Measurements from ENCODE around the gene BUD13. TPM values are rescaled to one million over a fixed set of nuclear protein-coding genes. Genes with fewer than 3 reads are reported as not detected.
A peak's percentile ranks its signal among the peaks of the same experiment; 100 is the strongest.

BUD13 gene
- total and polyA plus RNA-seq, 2 of the 13 experiments (the other 11 are each of a cell fraction or from before 2014, with no cell fraction given), result 13.3 to 25.9 TPM

DNA sequence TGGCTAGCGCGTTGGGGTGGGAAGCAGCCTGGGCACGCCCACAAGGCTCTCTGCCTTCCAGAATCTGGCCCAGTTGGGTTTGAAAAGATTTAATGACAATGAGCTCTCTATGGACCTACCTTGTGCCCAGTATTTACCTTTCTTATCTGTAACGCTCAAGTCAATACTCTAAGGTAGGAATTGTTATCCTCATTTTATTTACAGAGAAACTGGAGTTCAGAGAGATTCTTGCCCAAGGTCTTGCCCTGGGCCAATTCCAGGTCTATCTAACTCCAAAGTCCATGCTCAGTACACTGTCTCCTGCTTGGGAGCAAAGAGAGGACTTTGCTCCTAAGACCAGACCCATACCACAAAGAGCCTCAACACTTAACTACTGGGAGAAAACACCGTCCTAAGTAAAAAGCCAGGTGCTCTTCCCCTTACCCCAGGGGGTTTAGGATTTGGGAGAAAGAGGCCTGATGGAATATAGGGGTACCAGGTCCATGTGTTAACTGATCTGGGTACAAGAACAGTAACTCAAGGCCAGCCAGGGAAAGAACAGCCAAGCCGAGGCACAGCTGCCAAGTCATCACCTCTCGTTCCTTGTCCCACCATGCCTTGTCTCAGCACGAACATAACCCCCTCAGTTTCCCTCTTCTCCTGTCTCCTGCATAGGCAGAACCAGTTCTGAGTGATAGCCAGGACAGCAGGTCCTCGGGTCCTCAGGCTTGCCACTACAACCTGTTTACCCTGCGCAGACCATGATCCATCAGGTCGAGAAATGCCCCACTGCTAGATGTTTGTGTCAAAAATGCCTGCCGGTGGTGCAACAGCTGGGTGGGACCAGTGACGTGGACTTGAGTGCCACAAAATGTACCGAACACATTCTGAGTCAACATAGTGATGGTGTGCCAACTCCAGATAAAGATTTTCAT lies 35.7 kb upstream of the BUD13 start (continued):
- peak; percentile 85; the same call in 1 of the 2 replicates for TF ChIP-seq IKZF5 (CRISPR knock-in tag; IDR thresholded peaks at IDR 0.05)
- TF ChIP-seq, protein P1, sequence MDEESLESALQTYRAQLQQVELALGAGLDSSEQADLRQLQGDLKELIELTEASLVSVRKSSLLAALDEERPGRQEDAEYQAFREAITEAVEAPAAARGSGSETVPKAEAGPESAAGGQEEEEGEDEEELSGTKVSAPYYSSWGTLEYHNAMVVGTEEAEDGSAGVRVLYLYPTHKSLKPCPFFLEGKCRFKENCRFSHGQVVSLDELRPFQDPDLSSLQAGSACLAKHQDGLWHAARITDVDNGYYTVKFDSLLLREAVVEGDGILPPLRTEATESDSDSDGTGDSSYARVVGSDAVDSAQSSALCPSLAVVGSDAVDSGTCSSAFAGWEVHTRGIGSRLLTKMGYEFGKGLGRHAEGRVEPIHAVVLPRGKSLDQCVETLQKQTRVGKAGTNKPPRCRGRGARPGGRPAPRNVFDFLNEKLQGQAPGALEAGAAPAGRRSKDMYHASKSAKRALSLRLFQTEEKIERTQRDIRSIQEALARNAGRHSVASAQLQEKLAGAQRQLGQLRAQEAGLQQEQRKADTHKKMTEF (CRISPR knock-in tag; IDR thresholded peaks at IDR 0.05), result peak; percentile 96
- TF ChIP-seq ZSCAN21 (CRISPR knock-in tag; IDR thresholded peaks at IDR 0.05; ENCODE audit: borderline replicate concordance), result no peak; the same call in 1 of the 2 replicates
- TF ChIP-seq WIZ (CRISPR knock-in tag; IDR thresholded peaks at IDR 0.05), result no peak
- 0 out of 2 replicates have a peak, but pooled peaks have one; percentile 6 for TF ChIP-seq ZNF224 (CRISPR knock-in tag; IDR thresholded peaks at IDR 0.05)
- TF ChIP-seq ZNF768 (CRISPR knock-in tag; IDR thresholded peaks at IDR 0.05), result no peak
- no peak for TF ChIP-seq RAD51 (IDR thresholded peaks at IDR 0.05; ENCODE audit: borderline replicate concordance)
- no peak for TF ChIP-seq ZNF354B (CRISPR knock-in tag; IDR thresholded peaks at IDR 0.05)
- TF ChIP-seq, protein P2, sequence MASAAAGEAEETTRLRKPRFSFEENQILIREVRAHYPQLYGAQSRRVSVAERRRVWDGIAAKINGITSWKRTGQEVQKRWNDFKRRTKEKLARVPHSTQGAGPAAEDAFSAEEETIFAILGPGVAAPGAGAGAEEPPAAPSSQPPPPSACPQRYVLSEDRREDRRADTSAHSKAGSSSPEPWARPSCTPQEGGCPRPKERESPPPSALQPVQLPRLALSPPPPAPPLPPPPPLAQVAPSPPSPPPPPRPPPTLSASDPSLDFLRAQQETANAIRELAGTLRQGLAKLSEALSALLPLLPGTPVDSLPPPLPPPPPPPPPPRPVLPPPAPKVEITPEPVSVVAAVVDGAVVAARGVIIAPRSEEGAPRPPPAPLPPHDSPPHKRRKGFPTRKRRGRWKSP (CRISPR knock-in tag; IDR thresholded peaks at IDR 0.05), result no peak; the same call in 1 of the 2 replicates
- TF ChIP-seq ZNF547 (CRISPR knock-in tag; IDR thresholded peaks at IDR 0.05), result no peak
- TF ChIP-seq, protein P3, sequence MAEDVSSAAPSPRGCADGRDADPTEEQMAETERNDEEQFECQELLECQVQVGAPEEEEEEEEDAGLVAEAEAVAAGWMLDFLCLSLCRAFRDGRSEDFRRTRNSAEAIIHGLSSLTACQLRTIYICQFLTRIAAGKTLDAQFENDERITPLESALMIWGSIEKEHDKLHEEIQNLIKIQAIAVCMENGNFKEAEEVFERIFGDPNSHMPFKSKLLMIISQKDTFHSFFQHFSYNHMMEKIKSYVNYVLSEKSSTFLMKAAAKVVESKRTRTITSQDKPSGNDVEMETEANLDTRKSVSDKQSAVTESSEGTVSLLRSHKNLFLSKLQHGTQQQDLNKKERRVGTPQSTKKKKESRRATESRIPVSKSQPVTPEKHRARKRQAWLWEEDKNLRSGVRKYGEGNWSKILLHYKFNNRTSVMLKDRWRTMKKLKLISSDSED (CRISPR knock-in tag; IDR thresholded peaks at IDR 0.05), result no peak
- peak; percentile 90 for TF ChIP-seq ONECUT2 (CRISPR knock-in tag; IDR thresholded peaks at IDR 0.05)
- TF ChIP-seq ZFP90 (CRISPR knock-in tag; IDR thresholded peaks at IDR 0.05; ENCODE audit: borderline replicate concordance), result no peak
- TF ChIP-seq, protein P4, sequence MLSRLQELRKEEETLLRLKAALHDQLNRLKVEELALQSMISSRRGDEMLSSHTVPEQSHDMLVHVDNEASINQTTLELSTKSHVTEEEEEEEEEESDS (CRISPR knock-in tag; IDR thresholded peaks at IDR 0.05; ENCODE audit: borderline replicate concordance), result 0 out of 2 replicates have a peak, but pooled peaks have one; percentile 66
- TF ChIP-seq ZNF556 (CRISPR knock-in tag; IDR thresholded peaks at IDR 0.05; ENCODE audit: borderline replicate concordance), result peak; percentile 27; the same call in 1 of the 2 replicates
- TF ChIP-seq, protein P5, sequence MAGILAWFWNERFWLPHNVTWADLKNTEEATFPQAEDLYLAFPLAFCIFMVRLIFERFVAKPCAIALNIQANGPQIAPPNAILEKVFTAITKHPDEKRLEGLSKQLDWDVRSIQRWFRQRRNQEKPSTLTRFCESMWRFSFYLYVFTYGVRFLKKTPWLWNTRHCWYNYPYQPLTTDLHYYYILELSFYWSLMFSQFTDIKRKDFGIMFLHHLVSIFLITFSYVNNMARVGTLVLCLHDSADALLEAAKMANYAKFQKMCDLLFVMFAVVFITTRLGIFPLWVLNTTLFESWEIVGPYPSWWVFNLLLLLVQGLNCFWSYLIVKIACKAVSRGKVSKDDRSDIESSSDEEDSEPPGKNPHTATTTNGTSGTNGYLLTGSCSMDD (CRISPR knock-in tag; IDR thresholded peaks at IDR 0.05), result no peak
- TF ChIP-seq CAMTA2 (CRISPR knock-in tag; IDR thresholded peaks at IDR 0.05; ENCODE audit: borderline replicate concordance), result no peak
- no peak for TF ChIP-seq PRMT3 (CRISPR knock-in tag; IDR thresholded peaks at IDR 0.05; ENCODE audit: borderline replicate concordance, low read depth)
- peak; percentile 30; the same call in 1 of the 2 replicates for TF ChIP-seq LCORL (IDR thresholded peaks at IDR 0.05)
- peak; percentile 78; the same call in 1 of the 2 replicates for TF ChIP-seq LCORL (CRISPR knock-in tag; IDR thresholded peaks at IDR 0.05)
- no peak for TF ChIP-seq TEAD2 (CRISPR knock-in tag; IDR thresholded peaks at IDR 0.05)
- peak; percentile 35 for TF ChIP-seq ZNF614 (CRISPR knock-in tag; IDR thresholded peaks at IDR 0.05; ENCODE audit: borderline replicate concordance)
- no peak for TF ChIP-seq ZZZ3 (CRISPR knock-in tag; IDR thresholded peaks at IDR 0.05; ENCODE audit: borderline replicate concordance)

Measured in HepG2 (cell line).